ENCODE measurements around the gene TSPAN18.

The TSPAN18 gene

GRCh38 chr11:44775985-44776446 is 49.3 kb downstream of the TSPAN18 start:
- no peak overlapping the region for H3K4me3 ChIP-seq (replicated peaks; ENCODE audit: low read depth, low read length)
- TF ChIP-seq CTCF (IDR thresholded peaks at IDR 0.05; ENCODE audit: insufficient read depth, low read length, poor library complexity, severe bottlenecking) = no peak
- DNase-seq (ENCODE audit: extremely low read depth, insufficient read length) = no peak

GRCh38 chr11:44776551-44777208 is 49.9 kb downstream of the TSPAN18 start:
- H3K36me3 ChIP-seq (ENCODE audit: control insufficient read depth, insufficient read depth, low read length) = no peaks in the 10 kb centered on the region

More at GRCh38 chr11:44775985-44776446, 49.3 kb downstream of the TSPAN18 start:
- no peaks in the 10 kb centered on the region; the same call in 1 of the 2 replicates for H3K27me3 ChIP-seq (replicated peaks; ENCODE audit: control insufficient read depth, insufficient read depth, low read length)
- no peaks in the 10 kb centered on the region for H3K36me3 ChIP-seq (ENCODE audit: control insufficient read depth, insufficient read depth, low read length)

GRCh38 chr11:44777209-44778194 is 50.7 kb downstream of the TSPAN18 start:
- no peak for DNase-seq (ENCODE audit: extremely low read depth, insufficient read length)
- Histone ChIP-seq H3K36me3 (ENCODE audit: control insufficient read depth, insufficient read depth, low read length) (no peaks in the 10 kb centered on the region), H3K27me3 (replicated peaks; ENCODE audit: control insufficient read depth, insufficient read depth, low read length) (no peaks in the 10 kb centered on the region; the same call in 1 of the 2 replicates), H3K4me3 (replicated peaks; ENCODE audit: low read depth, low read length) (no peak overlapping the region)
- TF ChIP-seq CTCF (IDR thresholded peaks at IDR 0.05; ENCODE audit: insufficient read depth, low read length, poor library complexity, severe bottlenecking) = no peak

More at GRCh38 chr11:44776551-44777208, 49.9 kb downstream of the TSPAN18 start:
- no peak for DNase-seq (ENCODE audit: extremely low read depth, insufficient read length)
- TF ChIP-seq CTCF (IDR thresholded peaks at IDR 0.05; ENCODE audit: insufficient read depth, low read length, poor library complexity, severe bottlenecking) = no peak
- H3K27me3 ChIP-seq (replicated peaks; ENCODE audit: control insufficient read depth, insufficient read depth, low read length) = no peaks in the 10 kb centered on the region; the same call in 1 of the 2 replicates
- H3K4me3 ChIP-seq (replicated peaks; ENCODE audit: low read depth, low read length) = no peak overlapping the region

- Histone ChIP-seq H3K27me3 (replicated peaks; ENCODE audit: control insufficient read depth, insufficient read depth, low read length) (no peaks in the 10 kb centered on the region; the same call in 1 of the 2 replicates), H3K4me3 (replicated peaks; ENCODE audit: low read depth, low read length) (no peak overlapping the region), H3K36me3 (ENCODE audit: control insufficient read depth, insufficient read depth, low read length) (no peaks in the 10 kb centered on the region)
- no peak for TF ChIP-seq CTCF (IDR thresholded peaks at IDR 0.05; ENCODE audit: insufficient read depth, low read length, poor library complexity, severe bottlenecking)
- DNase-seq (ENCODE audit: extremely low read depth, insufficient read length) = no peak
Measured at GRCh38 chr11:44778195-44779100, 51.7 kb downstream of the TSPAN18 start.

All from GM06990 (cell line).